ENCODE measurements around the gene REN. TPM values are rescaled to one million over a fixed set of nuclear protein-coding genes. Genes with fewer than 3 reads are reported as not detected.
A peak's percentile ranks its signal among the peaks of the same experiment; 100 is the strongest.

Gene REN
- total and polyA plus RNA-seq, 9 donors = 1.0 to 71.6 (median 3.7) TPM

DNA sequence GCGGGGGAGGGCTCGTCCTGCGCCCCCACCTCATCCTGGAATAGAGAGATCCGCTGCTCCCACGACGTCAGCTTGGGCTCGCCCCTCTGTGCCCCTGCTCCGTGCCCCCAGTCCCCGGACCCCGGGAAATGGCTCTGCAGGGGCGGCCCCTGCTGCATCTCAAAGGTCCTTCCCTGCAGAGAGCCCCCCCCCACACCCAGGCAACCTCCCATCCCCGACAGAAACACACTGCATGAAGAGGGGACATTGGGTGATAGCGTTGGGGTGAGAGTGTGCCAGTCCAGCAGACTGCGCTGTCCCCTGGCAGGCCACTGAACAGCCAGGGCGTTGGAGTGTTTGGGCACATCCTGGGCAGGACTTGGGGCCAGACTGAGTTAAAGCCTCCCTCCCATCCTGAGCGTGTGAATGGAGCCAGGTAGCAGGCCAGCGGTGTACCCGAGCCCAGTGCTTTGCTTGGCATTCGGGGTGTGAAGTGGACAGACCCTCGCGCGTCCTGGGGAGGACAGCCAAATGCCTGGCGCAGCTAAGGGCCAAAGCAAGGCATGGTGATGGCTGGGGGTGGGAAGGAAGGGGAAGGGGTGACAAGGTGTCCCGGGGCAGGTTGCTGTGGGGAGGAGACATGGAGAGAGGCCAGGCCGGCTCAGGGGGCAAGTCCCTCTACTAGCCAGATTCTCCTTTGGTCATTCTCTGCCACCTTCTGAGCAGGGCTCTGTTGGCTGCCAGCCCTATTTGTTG, 13.7 kb downstream of the REN start:
- Histone ChIP-seq H3K4me3 (peak overlapping the region; percentile 62), H3K27ac (peak overlapping the region; percentile 66 to 83), H3K27me3 (no peaks in the 10 kb centered on the region), H3K36me3 (no peaks in the 10 kb centered on the region), H3K4me1 (ENCODE audit: insufficient read depth) (peaks cover 10% of the 10 kb centered on the region), H3K9me3 (no peaks in the 10 kb centered on the region)
- no peak for TF ChIP-seq POLR2A (IDR thresholded peaks at IDR 0.05)
- peak in 2 of 5 donors; percentile 54 to 56 for DNase-seq
- intact Hi-C loops (cut with DNase I) = no loop called here
- 26 to 33% (median 29%) methylated on average over 19 to 25 of the region's 25 CpGs for WGBS, 3 donors

DNA sequence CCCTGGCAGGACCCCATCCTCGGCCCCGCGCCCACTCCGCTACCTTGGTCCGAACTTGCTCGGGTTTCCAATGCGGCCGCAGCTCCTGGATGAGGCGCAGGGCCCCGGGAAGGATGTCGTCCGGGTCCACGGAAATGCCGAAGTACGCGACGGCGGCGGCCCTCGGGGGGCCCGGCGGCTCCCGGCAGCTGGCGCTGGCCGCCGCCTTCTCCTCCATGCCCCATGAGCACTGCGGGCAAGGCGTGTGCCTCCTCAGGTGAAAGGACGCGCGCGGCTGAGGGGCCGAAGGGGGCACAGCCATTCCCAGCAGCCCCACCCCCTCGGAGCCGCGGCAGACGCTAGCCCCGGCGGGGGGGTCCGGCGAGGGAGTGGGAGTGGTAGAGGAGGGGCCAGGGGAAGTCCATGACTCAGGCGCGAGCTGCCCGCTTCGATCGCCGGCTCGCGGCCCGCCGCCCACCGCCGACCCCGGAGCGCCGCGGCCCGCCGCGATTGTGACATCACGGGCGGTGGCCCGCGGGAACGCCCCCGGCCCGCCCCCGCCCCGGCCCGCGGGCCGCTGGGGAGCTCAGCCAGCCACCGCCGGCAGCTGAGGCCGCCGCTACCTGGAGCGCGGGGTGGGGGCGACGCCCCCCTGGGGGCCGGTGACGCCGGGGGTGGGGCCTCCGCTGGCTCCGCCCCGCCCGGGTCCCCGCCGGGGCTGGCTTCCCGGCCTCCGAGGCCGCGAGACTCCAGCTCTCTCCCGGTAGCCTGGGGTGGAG, 14.4 kb downstream of the REN start, which contains the start of gene ETNK2:
Gene ETNK2, minus strand, starts transcription at position 493 of the 758 bp plus-strand sequence. Its CDS starts 192 bp downstream, at position 301.
- peak within 1 kb of the TSS; percentile 62 for H3K4me3 ChIP-seq
- TF ChIP-seq POLR2A (IDR thresholded peaks at IDR 0.05) (peak; percentile 39), EP300 (IDR thresholded peaks at IDR 0.05) (no peak)
- TF ChIP-seq, protein P1, sequence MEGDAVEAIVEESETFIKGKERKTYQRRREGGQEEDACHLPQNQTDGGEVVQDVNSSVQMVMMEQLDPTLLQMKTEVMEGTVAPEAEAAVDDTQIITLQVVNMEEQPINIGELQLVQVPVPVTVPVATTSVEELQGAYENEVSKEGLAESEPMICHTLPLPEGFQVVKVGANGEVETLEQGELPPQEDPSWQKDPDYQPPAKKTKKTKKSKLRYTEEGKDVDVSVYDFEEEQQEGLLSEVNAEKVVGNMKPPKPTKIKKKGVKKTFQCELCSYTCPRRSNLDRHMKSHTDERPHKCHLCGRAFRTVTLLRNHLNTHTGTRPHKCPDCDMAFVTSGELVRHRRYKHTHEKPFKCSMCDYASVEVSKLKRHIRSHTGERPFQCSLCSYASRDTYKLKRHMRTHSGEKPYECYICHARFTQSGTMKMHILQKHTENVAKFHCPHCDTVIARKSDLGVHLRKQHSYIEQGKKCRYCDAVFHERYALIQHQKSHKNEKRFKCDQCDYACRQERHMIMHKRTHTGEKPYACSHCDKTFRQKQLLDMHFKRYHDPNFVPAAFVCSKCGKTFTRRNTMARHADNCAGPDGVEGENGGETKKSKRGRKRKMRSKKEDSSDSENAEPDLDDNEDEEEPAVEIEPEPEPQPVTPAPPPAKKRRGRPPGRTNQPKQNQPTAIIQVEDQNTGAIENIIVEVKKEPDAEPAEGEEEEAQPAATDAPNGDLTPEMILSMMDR (IDR thresholded peaks at IDR 0.05) = peak in 1 of 3 donors; percentile 12
- H3K36me3 ChIP-seq = no peaks in the 10 kb centered on the region
- H3K4me1 ChIP-seq (ENCODE audit: insufficient read depth) = peaks cover 10% of the 10 kb centered on the region
- DNase-seq = peak; percentile 88 to 89 (median 88)
- no peaks in the 10 kb centered on the region for H3K9me3 ChIP-seq
- H3K27ac ChIP-seq = peak within 1 kb of the TSS; percentile 66 to 83
- intact Hi-C loops (cut with DNase I) = no loop called here
- 0 to 1% (median 1%) methylated on average over 40 to 84 of the region's 94 CpGs for WGBS, 3 donors
- no peaks in the 10 kb centered on the region for H3K27me3 ChIP-seq

DNA sequence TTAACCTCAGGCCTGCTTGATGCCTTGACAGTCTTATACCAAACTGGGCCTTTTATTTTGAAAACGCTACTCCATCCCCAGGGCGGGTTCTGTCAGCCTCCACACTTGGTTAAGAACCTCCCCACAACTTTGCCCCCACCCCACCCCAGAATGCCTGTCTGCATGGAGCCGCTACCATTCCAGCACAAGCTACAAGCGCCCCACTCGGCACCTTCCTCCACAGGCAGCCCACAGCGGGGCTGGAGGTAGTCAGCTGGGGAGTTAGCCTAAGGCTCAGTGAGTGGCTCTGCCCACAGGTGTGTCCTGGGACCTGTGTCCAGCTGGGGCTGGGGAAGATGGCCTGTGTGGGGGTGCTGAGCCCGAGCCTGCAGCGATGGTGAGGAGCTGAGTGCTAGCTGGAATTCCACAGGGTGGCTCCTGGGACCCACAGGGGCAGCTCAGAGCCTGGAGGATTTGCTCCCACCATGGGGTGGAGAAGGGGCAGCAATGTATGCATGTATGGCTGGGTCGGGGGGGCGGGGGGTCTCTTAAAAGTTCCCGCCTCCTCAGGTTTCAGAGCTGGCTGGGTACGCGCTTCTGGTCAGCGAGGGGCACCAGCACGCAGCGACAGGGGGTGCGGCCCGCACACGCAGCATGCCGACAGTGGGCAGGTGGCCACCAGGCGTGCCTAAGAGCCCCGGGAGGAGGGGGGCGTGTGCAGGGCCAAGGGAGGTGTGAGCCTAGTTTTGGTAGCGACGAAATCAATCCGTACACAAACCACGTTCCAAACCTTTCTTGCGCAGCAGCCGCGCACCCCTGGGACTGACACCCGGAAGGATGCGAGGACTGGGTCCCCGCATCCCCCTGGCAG, 15.2 kb downstream of the REN start:
- intact Hi-C loops (cut with DNase I) = no loop called here
- H3K4me3 ChIP-seq = peak overlapping the region; percentile 62
- peaks cover 10% of the 10 kb centered on the region for H3K4me1 ChIP-seq (ENCODE audit: insufficient read depth)
- no peaks in the 10 kb centered on the region for H3K36me3 ChIP-seq
- peak overlapping the region; percentile 66 to 83 for H3K27ac ChIP-seq
- DNase-seq = peak; percentile 52 to 65 (median 64)
- 22 to 23% (median 22%) methylated on average over 17 to 33 of the region's 33 CpGs for WGBS, 3 donors
- H3K27me3 ChIP-seq = no peaks in the 10 kb centered on the region
- TF ChIP-seq, protein P1 (IDR thresholded peaks at IDR 0.05) = peak in 1 of 3 donors; percentile 5
- TF ChIP-seq EP300 (IDR thresholded peaks at IDR 0.05) = no peak
- no peaks in the 10 kb centered on the region for H3K9me3 ChIP-seq

DNA sequence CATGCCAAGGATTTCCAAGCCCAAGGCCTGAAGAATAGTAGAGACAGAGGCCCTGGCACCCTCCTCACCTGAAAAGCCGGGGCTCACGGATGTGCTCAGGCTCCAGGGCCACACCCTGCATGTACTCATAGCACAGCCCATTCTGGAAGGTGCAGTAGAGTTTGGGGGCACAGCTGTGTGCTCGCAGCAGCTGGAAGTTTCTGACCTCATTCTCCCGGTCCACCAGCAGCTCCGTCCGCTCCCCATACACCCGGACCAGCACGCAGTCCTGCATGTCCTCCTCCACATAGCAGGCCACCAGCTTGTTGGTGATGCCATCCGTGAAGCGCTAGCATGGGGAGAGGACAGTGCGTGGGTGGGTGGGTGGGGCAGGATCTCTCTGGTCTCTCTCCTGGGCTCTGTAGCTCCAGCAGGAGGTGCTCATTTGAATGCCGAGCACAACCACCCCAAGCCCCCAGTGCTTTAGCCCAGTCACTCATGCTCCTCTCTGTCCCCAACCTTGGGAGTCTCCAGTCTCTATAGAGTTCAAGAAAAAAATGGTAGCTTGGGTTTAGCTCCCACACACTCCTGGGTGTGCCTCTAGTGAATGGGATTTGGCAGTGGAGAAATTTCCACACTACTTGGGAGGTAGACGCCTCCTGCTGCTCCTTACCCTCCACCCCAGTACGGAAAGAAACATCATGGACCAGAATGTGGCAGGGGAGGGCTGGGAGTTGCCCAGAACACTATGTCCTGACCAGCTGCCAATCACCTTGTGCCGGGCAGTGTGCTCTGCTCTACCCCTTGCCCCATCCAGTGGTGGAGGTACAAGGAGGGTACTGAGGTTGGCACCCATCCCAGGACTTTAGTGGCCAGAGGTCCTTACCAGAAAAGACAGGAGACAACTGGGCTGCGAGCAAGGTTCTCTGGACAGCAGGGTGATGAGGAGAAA, 16.2 kb downstream of the REN start:
- TF ChIP-seq, protein P1 (IDR thresholded peaks at IDR 0.05) = no peak
- TF ChIP-seq EP300 (IDR thresholded peaks at IDR 0.05) (no peak), POLR2A (IDR thresholded peaks at IDR 0.05) (no peak)
- DNase-seq = peak in 3 of 5 donors; percentile 37 to 53 (median 41)
- intact Hi-C loops (cut with DNase I) = loop anchor here in 1 of 4 donors (5.0 kb wide), 1 partner anchor 47 kb away; the partner anchor contains the start of gene KISS1
- Histone ChIP-seq H3K36me3 (no peaks in the 10 kb centered on the region), H3K4me1 (ENCODE audit: insufficient read depth) (peaks cover 10% of the 10 kb centered on the region), H3K27me3 (no peaks in the 10 kb centered on the region), H3K9me3 (no peaks in the 10 kb centered on the region), H3K4me3 (no peak overlapping the region), H3K27ac (peak overlapping the region in 1 of 2 donors; percentile 83)
- 69 to 75% (median 70%) methylated on average over 16 of the region's 16 CpGs for WGBS, 3 donors

Measured in ovary (tissue), 9 donors.